Measurements from ENCODE around the gene GNPTG.
"Not testable (repeated sequence)": the region's sequence is repeated elsewhere in the genome, so short reads cannot be mapped to it uniquely, and the experiment has no call there.

The GNPTG gene

GRCh38 chr16:1319041-1319440 is 32.7 kb upstream of the GNPTG start:
- no peak for DNase-seq (ENCODE audit: low spot score)

- no peak for DNase-seq (ENCODE audit: low spot score)
These were observed 31.6 kb upstream of the GNPTG start for GRCh38 chr16:1320097-1320496.

GRCh38 chr16:1320658-1321240 is 31.0 kb upstream of the GNPTG start:
- no peak for DNase-seq (ENCODE audit: low spot score)

- no peak for DNase-seq (ENCODE audit: low spot score)
These were observed 29.3 kb upstream of the GNPTG start for GRCh38 chr16:1322407-1322806.

- DNase-seq (ENCODE audit: low spot score) = no peak
These were observed 28.2 kb upstream of the GNPTG start for GRCh38 chr16:1323296-1324239.

- DNase-seq (ENCODE audit: low spot score) = no peak
These were observed 27.4 kb upstream of the GNPTG start for GRCh38 chr16:1324286-1324826.

GRCh38 chr16:1325261-1325660 is 26.5 kb upstream of the GNPTG start:
- no peak for DNase-seq (ENCODE audit: low spot score)

- DNase-seq (ENCODE audit: low spot score) = no peak
These were observed 25.9 kb upstream of the GNPTG start for GRCh38 chr16:1325673-1326371.

- no peak for DNase-seq (ENCODE audit: low spot score)
These were observed 25.3 kb upstream of the GNPTG start for GRCh38 chr16:1326391-1326790.

GRCh38 chr16:1326946-1327618 is 24.6 kb upstream of the GNPTG start:
- no peak for DNase-seq (ENCODE audit: low spot score)

- no peak for DNase-seq (ENCODE audit: low spot score)
These were observed 24.1 kb upstream of the GNPTG start for GRCh38 chr16:1327619-1327947.

GRCh38 chr16:1328136-1328535 is 23.6 kb upstream of the GNPTG start:
- DNase-seq (ENCODE audit: low spot score) = not testable (repeated sequence)

GRCh38 chr16:1328961-1329360 is 22.8 kb upstream of the GNPTG start:
- DNase-seq (ENCODE audit: low spot score) = not testable (repeated sequence)

GRCh38 chr16:1330260-1330914 is 21.3 kb upstream of the GNPTG start:
- no peak for DNase-seq (ENCODE audit: low spot score)

- DNase-seq (ENCODE audit: low spot score) = no peak
These were observed 20.6 kb upstream of the GNPTG start for GRCh38 chr16:1330931-1331711.

GRCh38 chr16:1331712-1332617 is 19.8 kb upstream of the GNPTG start:
- DNase-seq (ENCODE audit: low spot score) = no peak

GRCh38 chr16:1332618-1333148 is 19.0 kb upstream of the GNPTG start:
- DNase-seq (ENCODE audit: low spot score) = no peak

GRCh38 chr16:1333149-1333812 is 18.4 kb upstream of the GNPTG start, which contains the start of gene BAIAP3:
Gene BAIAP3, plus strand, starts transcription at chr16:1333645. Its CDS starts 4,905 bp downstream, at chr16:1338550.
- DNase-seq (ENCODE audit: low spot score) = peak; percentile 84

Data from ecto neural progenitor cell (in vitro differentiated cells).